ENCODE results near the gene RC3H1. TPM values are rescaled to one million over a fixed set of nuclear protein-coding genes. Genes with fewer than 3 reads are reported as not detected.
"Not testable (repeated sequence)": the region's sequence is repeated elsewhere in the genome, so short reads cannot be mapped to it uniquely, and the experiment has no call there.

Gene RC3H1, protein sequence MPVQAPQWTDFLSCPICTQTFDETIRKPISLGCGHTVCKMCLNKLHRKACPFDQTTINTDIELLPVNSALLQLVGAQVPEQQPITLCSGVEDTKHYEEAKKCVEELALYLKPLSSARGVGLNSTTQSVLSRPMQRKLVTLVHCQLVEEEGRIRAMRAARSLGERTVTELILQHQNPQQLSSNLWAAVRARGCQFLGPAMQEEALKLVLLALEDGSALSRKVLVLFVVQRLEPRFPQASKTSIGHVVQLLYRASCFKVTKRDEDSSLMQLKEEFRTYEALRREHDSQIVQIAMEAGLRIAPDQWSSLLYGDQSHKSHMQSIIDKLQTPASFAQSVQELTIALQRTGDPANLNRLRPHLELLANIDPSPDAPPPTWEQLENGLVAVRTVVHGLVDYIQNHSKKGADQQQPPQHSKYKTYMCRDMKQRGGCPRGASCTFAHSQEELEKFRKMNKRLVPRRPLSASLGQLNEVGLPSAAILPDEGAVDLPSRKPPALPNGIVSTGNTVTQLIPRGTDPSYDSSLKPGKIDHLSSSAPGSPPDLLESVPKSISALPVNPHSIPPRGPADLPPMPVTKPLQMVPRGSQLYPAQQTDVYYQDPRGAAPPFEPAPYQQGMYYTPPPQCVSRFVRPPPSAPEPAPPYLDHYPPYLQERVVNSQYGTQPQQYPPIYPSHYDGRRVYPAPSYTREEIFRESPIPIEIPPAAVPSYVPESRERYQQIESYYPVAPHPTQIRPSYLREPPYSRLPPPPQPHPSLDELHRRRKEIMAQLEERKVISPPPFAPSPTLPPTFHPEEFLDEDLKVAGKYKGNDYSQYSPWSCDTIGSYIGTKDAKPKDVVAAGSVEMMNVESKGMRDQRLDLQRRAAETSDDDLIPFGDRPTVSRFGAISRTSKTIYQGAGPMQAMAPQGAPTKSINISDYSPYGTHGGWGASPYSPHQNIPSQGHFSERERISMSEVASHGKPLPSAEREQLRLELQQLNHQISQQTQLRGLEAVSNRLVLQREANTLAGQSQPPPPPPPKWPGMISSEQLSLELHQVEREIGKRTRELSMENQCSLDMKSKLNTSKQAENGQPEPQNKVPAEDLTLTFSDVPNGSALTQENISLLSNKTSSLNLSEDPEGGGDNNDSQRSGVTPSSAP
- total RNA-seq, result 10 to 100 TPM; 27.6 to 41.6 (median 40.2) TPM

GRCh38 chr1:174022080-174022975 lies at the start of gene RC3H1:
TSS of gene RC3H1 (minus strand) at chr1:174022357. CDS start at chr1:173992985, 29,372 bp downstream.
- peak; percentile 91 for ATAC-seq (ENCODE audit: low FRiP score)
- TF ChIP-seq CTCF (IDR thresholded peaks at IDR 0.05), result no peak
- peak; percentile 39 for DNase-seq (ENCODE audit: low spot score)

DNA sequence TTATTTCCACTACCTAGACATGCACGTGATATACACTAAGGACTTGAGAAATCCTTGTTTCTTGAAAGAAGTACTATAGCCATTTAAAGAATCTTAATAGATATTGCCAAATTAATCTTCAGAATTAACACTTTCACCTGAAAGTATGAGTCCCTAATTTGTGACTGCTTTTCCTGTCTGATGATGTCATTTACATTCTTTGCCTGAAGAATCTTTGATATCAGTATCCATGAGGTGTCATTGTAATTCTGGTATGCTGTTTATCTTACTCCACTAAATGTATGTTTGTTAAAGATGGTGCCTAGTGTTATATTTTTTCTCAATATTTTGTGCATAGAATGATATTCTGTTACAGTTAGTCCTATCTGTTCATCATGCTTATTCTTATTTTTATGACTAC lies 48.5 kb upstream of the RC3H1 start:
- TF ChIP-seq CTCF (IDR thresholded peaks at IDR 0.05), result no peak
- DNase-seq (ENCODE audit: low spot score) (no peak), ATAC-seq (ENCODE audit: low FRiP score) (no peak)

DNA sequence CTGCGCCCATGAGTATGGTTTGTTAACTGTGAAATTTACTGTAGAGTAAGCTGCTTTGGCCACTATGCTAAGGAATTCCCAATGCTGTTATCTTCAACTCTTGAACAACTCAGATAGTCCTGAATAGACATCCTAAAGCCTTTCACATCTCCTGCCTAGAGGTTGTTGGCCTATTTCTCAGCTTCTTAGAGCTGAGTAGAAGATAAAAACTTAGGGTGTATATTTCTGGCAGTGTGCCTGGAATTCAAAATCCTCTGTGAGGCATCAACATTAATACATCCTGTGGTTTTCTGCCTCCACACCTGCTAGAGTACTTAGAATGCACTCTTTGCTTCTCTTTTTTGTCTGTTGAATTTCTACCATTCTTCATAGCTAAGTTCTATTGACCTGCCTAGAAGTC lies 45.8 kb upstream of the RC3H1 start:
- TF ChIP-seq CTCF (IDR thresholded peaks at IDR 0.05), result no peak
- DNase-seq (ENCODE audit: low spot score) (no peak), ATAC-seq (ENCODE audit: low FRiP score) (no peak)

DNA sequence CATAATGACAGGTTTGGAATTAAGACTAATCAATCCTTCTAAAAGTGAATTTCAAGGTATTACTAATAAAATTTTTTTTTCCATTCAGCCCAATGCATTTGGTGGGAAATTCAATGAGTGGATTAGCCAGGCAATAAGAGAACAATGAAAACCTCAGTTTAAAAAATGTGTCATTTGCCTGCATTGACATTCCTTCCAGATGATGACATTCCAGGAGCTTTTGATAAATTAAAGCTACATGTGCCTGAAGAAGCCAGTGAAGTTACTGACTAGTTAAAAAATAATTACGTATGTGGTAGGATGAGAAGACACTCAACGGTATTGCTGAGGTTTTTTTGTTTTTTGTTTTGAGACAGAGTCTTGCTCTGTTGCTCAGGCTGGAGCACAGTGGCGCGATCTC lies 37.9 kb upstream of the RC3H1 start:
- no peak for ATAC-seq (ENCODE audit: low FRiP score)
- TF ChIP-seq CTCF (IDR thresholded peaks at IDR 0.05), result no peak
- no peak for DNase-seq (ENCODE audit: low spot score)

DNA sequence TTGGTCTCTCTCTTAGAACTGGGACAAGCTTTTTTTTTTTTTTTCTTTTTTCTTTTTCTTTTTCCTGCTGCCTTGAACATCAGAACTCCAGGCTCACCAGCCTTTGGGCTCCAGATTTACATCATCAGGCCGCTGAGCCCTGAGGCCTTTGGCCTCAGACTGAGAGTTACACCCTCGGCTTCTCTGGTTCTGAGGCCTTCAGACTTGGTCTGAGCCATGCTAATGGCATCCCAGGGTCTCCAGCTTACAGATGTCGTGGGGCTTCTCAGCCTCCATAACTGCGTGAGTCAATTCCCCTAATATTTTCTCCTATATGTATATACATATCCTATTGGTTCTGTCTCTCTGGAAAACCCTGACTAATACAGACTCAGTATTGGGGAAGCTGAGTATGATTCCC lies 36.5 kb upstream of the RC3H1 start:
- DNase-seq (ENCODE audit: low spot score) (no peak), ATAC-seq (ENCODE audit: low FRiP score) (no peak)
- TF ChIP-seq CTCF (IDR thresholded peaks at IDR 0.05), result no peak

GRCh38 chr1:174056609-174057008 lies 34.5 kb upstream of the RC3H1 start:
- not testable (repeated sequence) for DNase-seq (ENCODE audit: low spot score); ATAC-seq (ENCODE audit: low FRiP score)

GRCh38 chr1:174055797-174056196 lies 33.6 kb upstream of the RC3H1 start:
- ATAC-seq (ENCODE audit: low FRiP score); DNase-seq (ENCODE audit: low spot score): not testable (repeated sequence)

Data from omental fat pad (tissue), 4 donors.